Panc1 (cell line): Measurements from ENCODE around the gene VPS13A.

ENCODE experiments used
- POLR2AphosphoS5 ChIP-seq: IDR thresholded peaks from 2 replicates; pipeline ENCODE4 v1.6.1; 2012; ENCODE audit warnings: mild to moderate bottlenecking, low read depth, low read length, moderate library complexity
- SIN3A ChIP-seq: IDR thresholded peaks from 2 replicates; pipeline ENCODE4 v1.6.1; 2012; ENCODE audit warnings: low read depth, mild to moderate bottlenecking, low read length, moderate library complexity, borderline replicate concordance; ENCODE audit not compliant: insufficient read depth
- TCF7L2 ChIP-seq: IDR thresholded peaks from 2 replicates; pipeline ENCODE4 v1.6.1; 2011; ENCODE audit warnings: mild to moderate bottlenecking, low read depth, low read length, inconsistent platforms
- TF ChIP-seq, protein P1 (sequence below): fragments of 450-650 bp; IDR thresholded peaks from 2 replicates; pipeline ENCODE4 v1.5.1; 2017; ENCODE audit warnings: mild to moderate bottlenecking

DNA sequence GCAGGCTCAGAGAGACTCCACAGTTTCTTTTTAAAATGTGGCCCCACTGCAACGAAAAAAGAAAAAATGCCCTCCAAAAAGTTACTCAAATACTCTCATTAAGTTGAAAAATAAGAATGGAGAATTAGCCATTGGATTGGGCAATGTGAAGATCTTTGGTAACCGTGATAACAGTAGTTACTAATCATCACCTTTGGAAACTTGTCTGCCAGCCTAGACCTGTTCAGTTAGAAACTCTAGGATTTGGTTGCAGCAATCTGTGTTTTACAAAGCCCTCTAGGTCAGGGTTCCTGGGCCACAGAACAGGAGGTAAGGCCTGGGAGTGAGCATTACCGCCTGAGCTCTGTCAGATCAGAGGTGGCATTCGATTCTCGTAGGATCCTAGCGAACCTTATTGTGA lies 34.2 kb downstream of the VPS13A start:
- TF ChIP-seq, protein P1, sequence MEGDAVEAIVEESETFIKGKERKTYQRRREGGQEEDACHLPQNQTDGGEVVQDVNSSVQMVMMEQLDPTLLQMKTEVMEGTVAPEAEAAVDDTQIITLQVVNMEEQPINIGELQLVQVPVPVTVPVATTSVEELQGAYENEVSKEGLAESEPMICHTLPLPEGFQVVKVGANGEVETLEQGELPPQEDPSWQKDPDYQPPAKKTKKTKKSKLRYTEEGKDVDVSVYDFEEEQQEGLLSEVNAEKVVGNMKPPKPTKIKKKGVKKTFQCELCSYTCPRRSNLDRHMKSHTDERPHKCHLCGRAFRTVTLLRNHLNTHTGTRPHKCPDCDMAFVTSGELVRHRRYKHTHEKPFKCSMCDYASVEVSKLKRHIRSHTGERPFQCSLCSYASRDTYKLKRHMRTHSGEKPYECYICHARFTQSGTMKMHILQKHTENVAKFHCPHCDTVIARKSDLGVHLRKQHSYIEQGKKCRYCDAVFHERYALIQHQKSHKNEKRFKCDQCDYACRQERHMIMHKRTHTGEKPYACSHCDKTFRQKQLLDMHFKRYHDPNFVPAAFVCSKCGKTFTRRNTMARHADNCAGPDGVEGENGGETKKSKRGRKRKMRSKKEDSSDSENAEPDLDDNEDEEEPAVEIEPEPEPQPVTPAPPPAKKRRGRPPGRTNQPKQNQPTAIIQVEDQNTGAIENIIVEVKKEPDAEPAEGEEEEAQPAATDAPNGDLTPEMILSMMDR: no peak
- TF ChIP-seq POLR2AphosphoS5 (no peak), TCF7L2 (no peak), SIN3A (no peak)
